ENCODE measurements around the gene PGS1.
A peak's percentile ranks its signal among the peaks of the same experiment; 100 is the strongest.

Gene PGS1

GRCh38 chr17:78411241-78411857, 32.9 kb downstream of the PGS1 start:
- no peak for DNase-seq

GRCh38 chr17:78412403-78412802, 34.0 kb downstream of the PGS1 start:
- DNase-seq = peak; percentile 68

GRCh38 chr17:78414178-78415162, 36.0 kb downstream of the PGS1 start:
- DNase-seq = peak; percentile 75

- no peak for DNase-seq
Measured at GRCh38 chr17:78415821-78416711, 37.6 kb downstream of the PGS1 start.

- DNase-seq = no peak
Measured at GRCh38 chr17:78416791-78417530, 38.5 kb downstream of the PGS1 start.

- no peak for DNase-seq
Measured at GRCh38 chr17:78417531-78417909, 39.1 kb downstream of the PGS1 start.

- DNase-seq = no peak
Measured at GRCh38 chr17:78418326-78419026, 40.0 kb downstream of the PGS1 start.

- DNase-seq = no peak
Measured at GRCh38 chr17:78419970-78420815, 41.7 kb downstream of the PGS1 start.

- no peak for DNase-seq
Measured at GRCh38 chr17:78421084-78421533, 42.7 kb downstream of the PGS1 start.

GRCh38 chr17:78421534-78422266, 43.3 kb downstream of the PGS1 start:
- DNase-seq = peak; percentile 77

GRCh38 chr17:78422267-78422605, 43.8 kb downstream of the PGS1 start:
- no peak for DNase-seq

GRCh38 chr17:78422872-78423588, 44.6 kb downstream of the PGS1 start:
- DNase-seq = no peak

- DNase-seq = no peak
Measured at GRCh38 chr17:78423961-78424675, 45.7 kb downstream of the PGS1 start.

GRCh38 chr17:78425429-78425828, 47.0 kb downstream of the PGS1 start:
- no peak for DNase-seq

- no peak for DNase-seq
Measured at GRCh38 chr17:78426293-78426879, 47.9 kb downstream of the PGS1 start.

- DNase-seq = no peak
Measured at GRCh38 chr17:78427140-78427539, 48.7 kb downstream of the PGS1 start.

- no peak for DNase-seq
Measured at GRCh38 chr17:78428025-78428575, 49.7 kb downstream of the PGS1 start.
